H1 (cell line): ENCODE results near the gene CDH26. TPM values are rescaled to one million over a fixed set of nuclear protein-coding genes. Genes with fewer than 3 reads are reported as not detected.

ENCODE experiments used
- CTCF ChIA-PET: fragments of 300-600 bp; sonication (Branson Sonifier 250); formaldehyde crosslinking; loops from one replicate; lab custom pipeline; 2021; ENCODE audit not compliant: partially characterized antibody; lab: Charles Lee
- POLR2A ChIA-PET: fragments of 300-600 bp; sonication (Branson Sonifier 250); formaldehyde crosslinking; loops from one replicate; lab custom pipeline; 2021; ENCODE audit warnings: inconsistent platforms; ENCODE audit not compliant: partially characterized antibody; lab: Charles Lee
- DNase-seq, 2 experiments: peaks; one replicate each; pipeline versions ENCODE4 v3.0.0 to v3.0.0-alpha.2; 2010 to 2022; ENCODE audit warnings: low spot score in 2 of 2, low read depth in 1 of 2, mixed read lengths in 1 of 2
- FAIRE-seq: peaks from 2 replicates; lab custom pipeline; 2011; peaks lifted over from hg19 to GRCh38; lab: Jason Lieb, UNC
- H2AFZ ChIP-seq: 2 replicates; pipeline ENCODE4 v1.8.1; 2012; ENCODE audit warnings: low read length, inconsistent platforms
- H2AK5ac ChIP-seq: 2 replicates; pipeline ENCODE4 v1.6.1; 2013; ENCODE audit warnings: low read depth, low read length
- H2BK120ac ChIP-seq: replicated peaks from 2 replicates; pipeline ENCODE3; 2013; ENCODE audit warnings: low read depth, low read length, inconsistent platforms
- H2BK12ac ChIP-seq: 2 replicates; pipeline ENCODE4 v1.6.1; 2013; ENCODE audit warnings: low read depth, low read length
- H2BK15ac ChIP-seq: 2 replicates; pipeline ENCODE4 v1.6.1; 2013; ENCODE audit warnings: low read length
- H2BK20ac ChIP-seq: 2 replicates; pipeline ENCODE4 v1.6.1; 2013; ENCODE audit warnings: low read length
- H2BK5ac ChIP-seq: 2 replicates; pipeline ENCODE4 v1.6.1; 2013; ENCODE audit warnings: low read depth, low read length
- H3K14ac ChIP-seq: 2 replicates; pipeline ENCODE4 v1.6.1; 2013; ENCODE audit warnings: inconsistent platforms; ENCODE audit not compliant: insufficient read length
- H3K18ac ChIP-seq: 2 replicates; pipeline ENCODE4 v1.6.1; 2013; ENCODE audit warnings: low read length; ENCODE audit errors: extremely low read depth
- H3K23ac ChIP-seq: 2 replicates; pipeline ENCODE4 v1.6.1; 2013; ENCODE audit warnings: inconsistent platforms; ENCODE audit not compliant: insufficient read length
- H3K23me2 ChIP-seq: 2 replicates; pipeline ENCODE4 v1.6.1; 2013; ENCODE audit warnings: low read depth, low read length
- H3K27ac ChIP-seq: 2 replicates; pipeline ENCODE4 v1.6.1; 2011; ENCODE audit warnings: low read depth, low read length, inconsistent platforms
- H3K27me3 ChIP-seq, 4 experiments: replicated peaks in 1 of 4; 1 replicate in 1 of 4; 2 replicates in 3 of 4; pipeline versions ENCODE4 v1.6.1 to v1.8.1; 2011 to 2013; ENCODE audit warnings: low read length in 3 of 4, mild to moderate bottlenecking in 3 of 4, inconsistent platforms in 2 of 4, mixed read lengths in 2 of 4, moderate library complexity in 1 of 4; ENCODE audit not compliant: control insufficient read depth in 3 of 4, insufficient read depth in 3 of 4; ENCODE audit errors: extremely low read depth in 1 of 4
- H3K36me3 ChIP-seq, 4 experiments: 2 replicates each; pipeline versions ENCODE4 v1.6.1 to v1.8.1; 2011 to 2013; ENCODE audit warnings: mild to moderate bottlenecking in 4 of 4, low read length in 3 of 4, moderate library complexity in 2 of 4, control low read depth in 1 of 4, inconsistent platforms in 1 of 4; ENCODE audit not compliant: insufficient read depth in 4 of 4, control insufficient read depth in 2 of 4
- H3K4ac ChIP-seq: replicated peaks from 2 replicates; pipeline ENCODE3; 2013; ENCODE audit warnings: low read length, low read depth, mixed read lengths, inconsistent platforms; ENCODE audit not compliant: insufficient read length
- H3K4me1 ChIP-seq, 4 experiments: replicated peaks in 1 of 4; 1 replicate in 1 of 4; 2 replicates in 3 of 4; pipeline versions ENCODE4 v1.6.1 to v1.8.1; 2011 to 2013; ENCODE audit warnings: low read length in 3 of 4, inconsistent platforms in 2 of 4, mixed read lengths in 1 of 4; ENCODE audit not compliant: insufficient read depth in 4 of 4, control insufficient read depth in 3 of 4
- H3K4me2 ChIP-seq, 2 experiments: 2 replicates each; pipeline versions ENCODE4 v1.6.1 to v1.8.1; 2011 to 2013; ENCODE audit warnings: low read depth in 2 of 2, low read length in 2 of 2, control low read depth in 1 of 2, inconsistent platforms in 1 of 2, mild to moderate bottlenecking in 1 of 2; ENCODE audit not compliant: insufficient read depth in 1 of 2
- H3K4me3 ChIP-seq, 4 experiments: fragments of 200-600, 300-600 bp in 1 of 4; sonication (generic), shearing (Covaris generic), sonication (Bioruptor Twin) in 1 of 4; 2 replicates each; pipeline versions ENCODE4 v1.5.1 to v1.8.1; 2011 to 2016; ENCODE audit warnings: low read length in 4 of 4, low read depth in 3 of 4, control low read depth in 2 of 4, inconsistent platforms in 2 of 4, mild to moderate bottlenecking in 2 of 4, mixed read lengths in 1 of 4, moderate library complexity in 1 of 4; ENCODE audit not compliant: insufficient read depth in 2 of 4; ENCODE audit errors: extremely low read depth in 1 of 4
- H3K56ac ChIP-seq: replicated peaks from 2 replicates; pipeline ENCODE3; 2013; ENCODE audit warnings: low read depth, mild to moderate bottlenecking, mixed read lengths, low read length, inconsistent platforms; ENCODE audit not compliant: insufficient read length
- H3K79me1 ChIP-seq: 2 replicates; pipeline ENCODE4 v1.6.1; 2013; ENCODE audit warnings: low read depth, low read length, control low read depth
- H3K79me2 ChIP-seq, 2 experiments: 2 replicates each; pipeline versions ENCODE4 v1.6.1 to v1.8.1; 2012 to 2013; ENCODE audit warnings: low read length in 2 of 2, mild to moderate bottlenecking in 2 of 2, inconsistent platforms in 1 of 2; ENCODE audit not compliant: insufficient read depth in 2 of 2, control insufficient read depth in 1 of 2
- H3K9ac ChIP-seq, 4 experiments: replicated peaks in 1 of 4; 1 replicate in 1 of 4; 2 replicates in 3 of 4; pipeline versions ENCODE4 v1.6.1 to v1.8.1; 2011 to 2013; ENCODE audit warnings: low read depth in 3 of 4, low read length in 3 of 4, control low read depth in 2 of 4, mild to moderate bottlenecking in 2 of 4, moderate library complexity in 2 of 4, inconsistent platforms in 1 of 4; ENCODE audit errors: extremely low read depth in 1 of 4
- H3K9me3 ChIP-seq, 2 experiments: 2 replicates each; pipeline versions ENCODE4 v1.6.1 to v1.8.1; 2012 to 2013; ENCODE audit warnings: mild to moderate bottlenecking in 2 of 2, moderate library complexity in 2 of 2, control low read depth in 1 of 2, inconsistent platforms in 1 of 2, low read depth in 1 of 2, low read length in 1 of 2, mixed read lengths in 1 of 2; ENCODE audit not compliant: insufficient read depth in 2 of 2
- H4K20me1 ChIP-seq, 2 experiments: replicated peaks in 1 of 2; 2 replicates each; pipeline versions ENCODE3 to v1.8.1; 2011 to 2013; ENCODE audit warnings: inconsistent platforms in 2 of 2, low read length in 2 of 2, mild to moderate bottlenecking in 1 of 2; ENCODE audit not compliant: insufficient read depth in 2 of 2, control insufficient read depth in 1 of 2
- H4K5ac ChIP-seq: 2 replicates; pipeline ENCODE4 v1.6.1; 2013; ENCODE audit warnings: low read length, low read depth, mixed read lengths, inconsistent platforms; ENCODE audit not compliant: insufficient read length
- H4K8ac ChIP-seq: 2 replicates; pipeline ENCODE4 v1.8.0; 2013; ENCODE audit warnings: mild to moderate bottlenecking, moderate library complexity, low read length, inconsistent platforms; ENCODE audit not compliant: insufficient read depth; ENCODE audit errors: extremely low read depth
- H4K91ac ChIP-seq: replicated peaks from 2 replicates; pipeline ENCODE3; 2013; ENCODE audit warnings: low read length, mixed read lengths, inconsistent platforms; ENCODE audit not compliant: insufficient read length
- BRCA1 ChIP-seq: IDR thresholded peaks from 2 replicates; pipeline ENCODE4 v1.6.1; 2012; ENCODE audit warnings: low read depth, low read length, improper control_type of control experiment
- CREB1 ChIP-seq: IDR thresholded peaks from 2 replicates; pipeline ENCODE4 v1.6.1; 2012; ENCODE audit warnings: inconsistent platforms
- KDM5A ChIP-seq: fragments of 200-600 bp; IDR thresholded peaks from 2 replicates; pipeline ENCODE4 v1.7.1; 2012; ENCODE audit warnings: mild to moderate bottlenecking, low read length, inconsistent platforms, mixed read lengths
- RXRA ChIP-seq: IDR thresholded peaks from 2 replicates; pipeline ENCODE4 v1.6.1; 2011; ENCODE audit warnings: low read depth, mild to moderate bottlenecking, low read length, moderate library complexity; ENCODE audit not compliant: insufficient read depth
- SP2 ChIP-seq: IDR thresholded peaks from 2 replicates; pipeline ENCODE4 v1.6.1; 2012; ENCODE audit warnings: mild to moderate bottlenecking, low read length, inconsistent platforms
- SP4 ChIP-seq: IDR thresholded peaks from 2 replicates; pipeline ENCODE4 v1.6.1; 2012; ENCODE audit warnings: low read length, inconsistent platforms
- TAF7 ChIP-seq: optimal IDR thresholded peaks from 2 replicates; pipeline ENCODE3; 2011; ENCODE audit warnings: low read depth, mild to moderate bottlenecking, inconsistent platforms, low read length, moderate library complexity, borderline replicate concordance
- WGBS, 2 experiments: shearing (Covaris generic) in 1 of 2; methylation state at CpG; one replicate each; pipeline versions ENCODE4 v1.1.6 to v1.1.7; 2013 to 2015; ENCODE audit warnings: low lambda C conversion rate in 2 of 2, mixed read lengths in 2 of 2, inconsistent platforms in 1 of 2, low coverage in 1 of 2, missing lambda C conversion rate in 1 of 2; ENCODE audit not compliant: insufficient replicate concordance in 2 of 2, insufficient coverage in 1 of 2, insufficient read length in 1 of 2; ENCODE audit errors: extremely low coverage in 1 of 2, missing lambda C conversion rate in 1 of 2; 5-methylcytosine and 5-hydroxymethylcytosine counted together
- polyA plus RNA-seq, 7 experiments: library from polyadenylated mRNA; depleted of rRNA in 3 of 7; stranded (reverse) in 5 of 7; unstranded in 2 of 7; fragments of >200 nt in 5 of 7; fragments of 200-250 nt in 2 of 7; gene quantifications; 1 replicate in 5 of 7; 2 replicates in 1 of 7; 4 replicates in 1 of 7; pipeline versions ENCODE4 v1.2.1 to v1.2.3, GENCODE V29; 2011 to 2013; ENCODE audit warnings: missing spikeins in 2 of 7, mixed read lengths in 2 of 7
- total RNA-seq: library from RNA; stranded (reverse); fragmentation: NEBNext Ultra II Directional; extraction: Animal tissue kit (Norgen Biotek cat#: 25700); gene quantifications from 2 replicates; pipeline ENCODE4 v1.2.1, GENCODE V29; 2021
- TF ChIP-seq, protein P1 (sequence below): IDR thresholded peaks from 2 replicates; pipeline ENCODE4 v1.6.1; 2012; ENCODE audit warnings: inconsistent platforms

The CDH26 gene
- total and polyA plus RNA-seq, 2 of the 8 experiments (the other 6 are each of a cell fraction or from before 2014, with no cell fraction given), result 1.5 to 1.7 TPM

DNA sequence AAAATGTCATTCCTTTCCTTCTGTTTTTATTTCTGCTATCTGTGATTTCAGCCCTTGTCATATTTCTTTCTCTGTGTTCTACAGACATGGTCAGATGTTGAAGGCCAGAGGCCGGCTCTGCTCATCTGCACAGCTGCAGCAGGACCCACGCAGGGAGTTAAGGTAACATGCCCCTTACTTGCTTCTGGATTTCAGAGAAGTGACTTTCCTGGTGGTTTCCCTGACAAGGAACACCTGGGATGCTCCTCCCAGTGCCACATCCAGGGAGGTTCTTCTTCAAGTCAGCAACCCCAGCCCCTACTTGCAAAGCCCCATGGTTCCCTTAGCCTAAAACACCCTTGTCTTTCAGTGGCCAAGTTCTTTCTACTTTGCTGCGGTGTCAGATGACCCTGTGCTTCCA is 41.3 kb downstream of the CDH26 start:
- FAIRE-seq (no peak), DNase-seq (no peak)
- no peak overlapping the region for H2BK12ac ChIP-seq
- H3K18ac ChIP-seq, result no peak overlapping the region
- H3K9me3 ChIP-seq, result no peaks in the 10 kb centered on the region
- H3K4me1 ChIP-seq, result peaks cover 0 to 6% (median 4%) of the 10 kb centered on the region in 4 experiments; a peak in 3 of 7 replicates
- no peak overlapping the region for H2BK15ac ChIP-seq
- no peak overlapping the region for H4K5ac ChIP-seq
- H4K8ac ChIP-seq, result no peak overlapping the region
- no peak overlapping the region for H2BK20ac ChIP-seq
- H3K23ac ChIP-seq, result no peak overlapping the region
- TF ChIP-seq RXRA (no peak), KDM5A (no peak), SP4 (no peak), BRCA1 (no peak), CREB1 (no peak), TAF7 (no peak), SP2 (no peak)
- TF ChIP-seq, protein P1, sequence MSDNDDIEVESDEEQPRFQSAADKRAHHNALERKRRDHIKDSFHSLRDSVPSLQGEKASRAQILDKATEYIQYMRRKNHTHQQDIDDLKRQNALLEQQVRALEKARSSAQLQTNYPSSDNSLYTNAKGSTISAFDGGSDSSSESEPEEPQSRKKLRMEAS, result no peak
- ChIA-PET POLR2A (no interaction called here), CTCF (interaction anchor here (1.0 to 3.6 kb wide), 4 partner anchors 11 to 65 kb away, joined by 3 to 25 read pairs (median 8); no protein-coding TSS in a partner anchor)
- no peaks in the 10 kb centered on the region for H3K36me3 ChIP-seq
- no peak overlapping the region for H2BK120ac ChIP-seq
- H4K20me1 ChIP-seq, result no peaks in the 10 kb centered on the region
- peaks cover under 1% of the 10 kb centered on the region; the same call in 1 of the 2 replicates for H3K23me2 ChIP-seq
- no peak overlapping the region for H3K14ac ChIP-seq
- no peak overlapping the region for H2BK5ac ChIP-seq
- H3K56ac ChIP-seq, result no peak overlapping the region
- H3K9ac ChIP-seq, result no peak overlapping the region
- H3K27me3 ChIP-seq, result peaks cover 0 to 3% (median under 1%) of the 10 kb centered on the region in 4 experiments; a peak in 1 of 7 replicates
- no peaks in the 10 kb centered on the region for H3K79me2 ChIP-seq
- H4K91ac ChIP-seq, result no peak overlapping the region
- H3K27ac ChIP-seq, result no peak overlapping the region
- H3K4me2 ChIP-seq, result no peak overlapping the region
- H3K4me3 ChIP-seq, result no peak overlapping the region
- H3K79me1 ChIP-seq, result no peaks in the 10 kb centered on the region
- no peak overlapping the region for H2AK5ac ChIP-seq
- no peak overlapping the region for H2AFZ ChIP-seq
- 92% methylated on average over 3 of the region's 3 CpGs; no CpG with 5 or more reads in 1 of the 2 experiments for WGBS, 2 experiments
- no peak overlapping the region for H3K4ac ChIP-seq
